Measurements from ENCODE around the gene AIRE.

AIRE gene

GRCh38 chr21:44305691-44306090 is 20.0 kb downstream of the AIRE start:
- DNase-seq (ENCODE audit: low spot score), result no peak

GRCh38 chr21:44306936-44307704 is 21.4 kb downstream of the AIRE start:
- no peak for DNase-seq (ENCODE audit: low spot score)

- DNase-seq (ENCODE audit: low spot score), result no peak
These were observed 25.2 kb downstream of the AIRE start for GRCh38 chr21:44310628-44311507.

GRCh38 chr21:44312089-44312488 is 26.4 kb downstream of the AIRE start:
- no peak for DNase-seq (ENCODE audit: low spot score)

GRCh38 chr21:44312716-44313115 is 27.0 kb downstream of the AIRE start:
- DNase-seq (ENCODE audit: low spot score), result no peak

- DNase-seq (ENCODE audit: low spot score), result no peak
These were observed 27.8 kb downstream of the AIRE start for GRCh38 chr21:44313451-44313850.

GRCh38 chr21:44314128-44314527 is 28.5 kb downstream of the AIRE start:
- no peak for DNase-seq (ENCODE audit: low spot score)

- DNase-seq (ENCODE audit: low spot score), result no peak
These were observed 28.9 kb downstream of the AIRE start for GRCh38 chr21:44314561-44314960.

- DNase-seq (ENCODE audit: low spot score), result no peak
These were observed 30.1 kb downstream of the AIRE start for GRCh38 chr21:44315691-44316203.

- DNase-seq (ENCODE audit: low spot score), result no peak
These were observed 30.7 kb downstream of the AIRE start for GRCh38 chr21:44316277-44316900.

GRCh38 chr21:44317241-44317782 is 31.6 kb downstream of the AIRE start:
- DNase-seq (ENCODE audit: low spot score), result no peak

- DNase-seq (ENCODE audit: low spot score), result no peak
These were observed 32.2 kb downstream of the AIRE start for GRCh38 chr21:44317871-44318270.

- no peak for DNase-seq (ENCODE audit: low spot score)
These were observed 33.0 kb downstream of the AIRE start for GRCh38 chr21:44318489-44319285.

GRCh38 chr21:44319407-44320065 is 33.9 kb downstream of the AIRE start:
- no peak for DNase-seq (ENCODE audit: low spot score)

- no peak for DNase-seq (ENCODE audit: low spot score)
These were observed 35.2 kb downstream of the AIRE start for GRCh38 chr21:44320847-44321246.

GRCh38 chr21:44321846-44322450 is 36.3 kb downstream of the AIRE start:
- no peak for DNase-seq (ENCODE audit: low spot score)

- no peak for DNase-seq (ENCODE audit: low spot score)
These were observed 37.1 kb downstream of the AIRE start for GRCh38 chr21:44322621-44323325.

GRCh38 chr21:44323591-44323990 is 37.9 kb downstream of the AIRE start:
- no peak for DNase-seq (ENCODE audit: low spot score)

- DNase-seq (ENCODE audit: low spot score), result no peak
These were observed 38.6 kb downstream of the AIRE start for GRCh38 chr21:44324106-44324853.

Data from CD4-positive, alpha-beta T cell treated with Interleukin-15 for 4 hours (primary cell).